Pancreas (tissue), 10 donors: ENCODE measurements around the gene TEC. TPM values are rescaled to one million over a fixed set of nuclear protein-coding genes. Genes with fewer than 3 reads are reported as not detected.

Experiments used
- ATAC-seq, 4 donors: fragments of 200-7000 bp; cut with Tn5 transposase; one replicate each; pipeline versions ENCODE4 v1.8.0 to v1.9.1; 2020; ENCODE audit warnings: mild to moderate bottlenecking in 4 of 4, moderate library complexity in 4 of 4
- DNase-seq, 6 donors: peaks; one replicate each; pipeline ENCODE4 v3.0.0-alpha.2; 2020
- FAIRE-seq: peaks from 2 replicates; lab custom pipeline; 2012; peaks lifted over from hg19 to GRCh38; lab: Jason Lieb, UNC
- H3K27ac ChIP-seq, 4 donors: fragments of 200-600 bp; sonication (generic); 1 replicate in 3 of 4; 2 replicates in 1 of 4; pipeline versions ENCODE4 v1.5.0 to v1.8.0; 2020
- H3K27me3 ChIP-seq, 4 donors: fragments of 200-600 bp; one replicate each; pipeline ENCODE4 v1.8.0; 2021
- H3K36me3 ChIP-seq, 3 donors: fragments of 200-600 bp; sonication (generic) in 1 of 3; one replicate each; pipeline versions ENCODE4 v1.5.0 to v1.8.0; 2020 to 2021
- H3K4me1 ChIP-seq, 3 donors: fragments of 200-600 bp; one replicate each; pipeline ENCODE4 v1.8.0; 2021
- H3K4me3 ChIP-seq, 4 donors: fragments of 200-600 bp; sonication (generic) in 2 of 4; one replicate each; pipeline versions ENCODE4 v1.5.0 to v1.8.0; 2020 to 2021
- H3K9me3 ChIP-seq, 4 donors: fragments of 200-600 bp; one replicate each; pipeline ENCODE4 v1.8.0; 2021
- WGBS, 2 donors: extraction: QIAGEN DNeasy Blood & Tissue Kit; methylation state at CpG; one replicate each; pipeline ENCODE4 v1.1.7; 2013; 5-methylcytosine and 5-hydroxymethylcytosine counted together
- intact Hi-C, 3 donors: fragments of 100-400 bp; cut with DNase I; formaldehyde crosslinking; loops; one replicate each; pipeline versions ENCODE4 v1.11.1 to v1.14.2; 2022
- polyA plus RNA-seq, 2 donors: library from polyadenylated mRNA; stranded (reverse); fragments of 200-250 nt; gene quantifications; one replicate each; pipeline ENCODE4 v1.2.3, GENCODE V29; 2013
- total RNA-seq, 6 donors: library from RNA; stranded (reverse); fragmentation: NEBNext Ultra II Directional in 4 of 6; extraction: Animal tissue kit (Norgen Biotek cat#: 25700) in 4 of 6; gene quantifications; one replicate each; pipeline versions ENCODE4 v1.2.1 to v1.2.4, GENCODE V29; 2021 to 2023
- TF ChIP-seq, protein P1 (sequence below), 4 donors: fragments of 200-600 bp; sonication (generic) in 3 of 4; IDR thresholded peaks; one replicate each; pipeline versions ENCODE4 v1.5.0 to v1.8.0; 2021; ENCODE audit warnings: antibody characterized with exemption in 4 of 4
- donor health status: healthy with polysubstance abuse.
- donor health status: DM: no; HTN: no; CAD: no; lungs with moderate emphysema.
- donor health status: DM: no; HTN: no; CAD: no.
- donor health status: control.
- donor health status: control.
- donor health status: Bipolar disorder and iron deficiency.
- donor health status: DM: yes; HTN: yes; CAD: no.
- donor health status: DM: no; HTN: no; CAD: no.
- donor health status: DM: no; HTN: no; CAD: no.
- donor health status: DM: yes; HTN: yes; CAD: no.

The TEC gene
- total and polyA plus RNA-seq, 8 donors = 0.49 to 3.0 (median 0.97) TPM

DNA sequence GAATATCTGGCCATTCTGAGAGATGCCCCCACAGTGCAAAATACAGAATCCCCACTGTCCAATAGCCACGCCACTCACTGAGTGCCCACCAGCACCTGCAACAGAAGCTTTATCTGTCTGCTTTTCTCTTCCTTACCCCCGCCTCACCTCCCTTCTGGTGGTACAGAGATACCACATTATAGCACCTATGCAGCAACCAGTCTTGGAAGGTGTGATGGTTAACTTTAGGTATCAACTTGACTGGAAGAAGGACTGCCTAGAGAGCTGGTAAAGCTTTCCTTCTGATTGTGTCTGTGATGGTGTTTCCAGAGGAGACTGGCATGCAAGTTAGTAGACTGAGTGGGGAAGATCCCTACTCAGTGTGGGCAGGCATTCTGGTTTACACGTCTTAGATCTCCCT lies 73.8 kb downstream of the TEC start:
- no peak for ATAC-seq
- H3K4me1 ChIP-seq = no peaks in the 10 kb centered on the region
- 92 to 94% methylated on average over 3 of the region's 3 CpGs for WGBS, 2 donors

DNA sequence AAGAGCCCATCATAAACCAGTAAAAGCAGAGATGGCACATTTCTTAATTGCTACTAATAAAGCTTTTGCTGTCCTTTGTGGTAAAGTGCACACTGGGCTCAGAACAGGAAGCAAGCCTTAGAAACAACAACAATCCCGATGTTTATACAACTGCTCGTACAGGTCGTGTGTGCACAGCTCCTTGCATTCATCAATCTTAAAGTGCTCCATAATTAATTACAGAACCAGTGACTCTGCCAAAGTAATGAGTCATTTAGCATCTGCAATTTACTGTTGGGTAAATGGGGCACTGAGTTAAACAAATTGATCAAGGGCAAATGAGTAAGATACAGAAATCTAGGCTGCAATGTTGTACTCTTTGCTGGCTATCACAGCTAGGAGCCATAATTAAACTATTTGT lies 74.3 kb downstream of the TEC start:
- H3K36me3 ChIP-seq = no peaks in the 10 kb centered on the region
- FAIRE-seq = no peak
- DNase-seq = no peak
- WGBS, 2 donors = 29 to 40% methylated on average over 3 of the region's 3 CpGs
- ATAC-seq = peak in 3 of 4 donors; percentile 54 to 82 (median 67)
- H3K27ac ChIP-seq = no peak overlapping the region
- H3K4me1 ChIP-seq = no peaks in the 10 kb centered on the region
- H3K4me3 ChIP-seq = no peak overlapping the region
- H3K27me3 ChIP-seq = no peaks in the 10 kb centered on the region
- intact Hi-C loops = no loop called here
- H3K9me3 ChIP-seq = no peaks in the 10 kb centered on the region
- TF ChIP-seq, protein P1, sequence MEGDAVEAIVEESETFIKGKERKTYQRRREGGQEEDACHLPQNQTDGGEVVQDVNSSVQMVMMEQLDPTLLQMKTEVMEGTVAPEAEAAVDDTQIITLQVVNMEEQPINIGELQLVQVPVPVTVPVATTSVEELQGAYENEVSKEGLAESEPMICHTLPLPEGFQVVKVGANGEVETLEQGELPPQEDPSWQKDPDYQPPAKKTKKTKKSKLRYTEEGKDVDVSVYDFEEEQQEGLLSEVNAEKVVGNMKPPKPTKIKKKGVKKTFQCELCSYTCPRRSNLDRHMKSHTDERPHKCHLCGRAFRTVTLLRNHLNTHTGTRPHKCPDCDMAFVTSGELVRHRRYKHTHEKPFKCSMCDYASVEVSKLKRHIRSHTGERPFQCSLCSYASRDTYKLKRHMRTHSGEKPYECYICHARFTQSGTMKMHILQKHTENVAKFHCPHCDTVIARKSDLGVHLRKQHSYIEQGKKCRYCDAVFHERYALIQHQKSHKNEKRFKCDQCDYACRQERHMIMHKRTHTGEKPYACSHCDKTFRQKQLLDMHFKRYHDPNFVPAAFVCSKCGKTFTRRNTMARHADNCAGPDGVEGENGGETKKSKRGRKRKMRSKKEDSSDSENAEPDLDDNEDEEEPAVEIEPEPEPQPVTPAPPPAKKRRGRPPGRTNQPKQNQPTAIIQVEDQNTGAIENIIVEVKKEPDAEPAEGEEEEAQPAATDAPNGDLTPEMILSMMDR (IDR thresholded peaks at IDR 0.05) = no peak

More for the DNA sequence above, 73.8 kb downstream of the TEC start:
- FAIRE-seq (no peak), DNase-seq (no peak)
- no peaks in the 10 kb centered on the region for H3K36me3 ChIP-seq
- H3K27me3 ChIP-seq = no peaks in the 10 kb centered on the region
- H3K9me3 ChIP-seq = no peaks in the 10 kb centered on the region
- no peak overlapping the region for H3K4me3 ChIP-seq
- H3K27ac ChIP-seq = no peak overlapping the region
- intact Hi-C loops = no loop called here
- TF ChIP-seq, protein P1 (IDR thresholded peaks at IDR 0.05) = no peak

DNA sequence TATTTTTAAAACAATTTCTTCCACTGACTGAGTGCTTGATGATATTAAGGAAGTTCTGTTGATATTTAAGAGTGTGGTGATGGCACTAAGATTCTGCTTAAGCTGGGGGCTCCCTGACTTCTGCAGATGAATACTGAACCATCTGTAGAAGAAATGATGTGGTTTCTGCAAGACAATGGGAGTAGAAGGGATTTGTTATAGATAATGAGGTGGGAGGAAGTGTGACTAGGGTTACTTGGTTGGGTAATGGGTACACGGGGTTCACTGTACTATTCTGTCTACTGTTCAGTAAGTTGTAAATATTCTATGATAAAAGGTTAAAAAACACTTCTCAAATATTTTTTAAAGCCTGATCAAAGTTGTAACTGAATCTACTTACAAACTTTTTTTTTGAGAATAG lies 74.7 kb downstream of the TEC start:
- FAIRE-seq (no peak), DNase-seq (no peak), ATAC-seq (no peak)
- WGBS, 2 donors = 57 to 58% methylated on average over 1 of the region's 1 CpG
- no peaks in the 10 kb centered on the region for H3K27me3 ChIP-seq
- no peak overlapping the region for H3K4me3 ChIP-seq
- H3K36me3 ChIP-seq = no peaks in the 10 kb centered on the region
- no peak overlapping the region for H3K27ac ChIP-seq
- intact Hi-C loops = no loop called here
- no peaks in the 10 kb centered on the region for H3K4me1 ChIP-seq
- TF ChIP-seq, protein P1 (IDR thresholded peaks at IDR 0.05) = no peak
- H3K9me3 ChIP-seq = no peaks in the 10 kb centered on the region

DNA sequence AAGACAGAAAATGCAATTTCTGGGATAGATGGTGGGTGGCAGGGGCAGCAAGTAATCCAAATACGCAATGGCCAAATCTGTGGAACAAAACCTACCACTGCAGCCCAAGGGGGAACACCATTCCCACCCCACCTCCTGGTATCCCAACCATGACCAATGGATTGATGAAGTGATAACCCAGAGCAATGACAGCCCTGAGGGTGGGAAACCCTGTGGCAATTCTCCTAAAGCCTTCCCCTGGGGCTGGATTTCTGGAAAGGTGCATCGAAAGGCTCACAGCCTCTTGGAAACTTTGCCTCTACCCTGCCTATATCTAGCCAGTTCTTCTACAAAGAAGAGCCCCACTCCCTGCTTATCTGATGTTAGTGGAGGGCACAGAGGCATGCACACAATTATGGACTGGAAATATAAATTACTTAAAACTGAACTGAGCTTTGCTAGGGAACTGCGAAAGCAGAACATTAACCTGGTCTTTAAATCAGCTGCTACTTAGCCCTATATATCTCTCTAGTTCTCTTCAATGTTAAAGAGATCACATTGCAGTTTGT lies 75.6 kb downstream of the TEC start:
- no peaks in the 10 kb centered on the region for H3K9me3 ChIP-seq
- no peak for FAIRE-seq
- no peak for DNase-seq
- H3K27ac ChIP-seq = no peak overlapping the region
- no peaks in the 10 kb centered on the region for H3K27me3 ChIP-seq
- H3K4me1 ChIP-seq = no peaks in the 10 kb centered on the region
- intact Hi-C loops = no loop called here
- TF ChIP-seq, protein P1 (IDR thresholded peaks at IDR 0.05) = no peak
- WGBS, 2 donors = 93 to 99% methylated on average over 3 of the region's 3 CpGs
- no peak overlapping the region for H3K4me3 ChIP-seq
- H3K36me3 ChIP-seq = no peaks in the 10 kb centered on the region
- no peak for ATAC-seq

DNA sequence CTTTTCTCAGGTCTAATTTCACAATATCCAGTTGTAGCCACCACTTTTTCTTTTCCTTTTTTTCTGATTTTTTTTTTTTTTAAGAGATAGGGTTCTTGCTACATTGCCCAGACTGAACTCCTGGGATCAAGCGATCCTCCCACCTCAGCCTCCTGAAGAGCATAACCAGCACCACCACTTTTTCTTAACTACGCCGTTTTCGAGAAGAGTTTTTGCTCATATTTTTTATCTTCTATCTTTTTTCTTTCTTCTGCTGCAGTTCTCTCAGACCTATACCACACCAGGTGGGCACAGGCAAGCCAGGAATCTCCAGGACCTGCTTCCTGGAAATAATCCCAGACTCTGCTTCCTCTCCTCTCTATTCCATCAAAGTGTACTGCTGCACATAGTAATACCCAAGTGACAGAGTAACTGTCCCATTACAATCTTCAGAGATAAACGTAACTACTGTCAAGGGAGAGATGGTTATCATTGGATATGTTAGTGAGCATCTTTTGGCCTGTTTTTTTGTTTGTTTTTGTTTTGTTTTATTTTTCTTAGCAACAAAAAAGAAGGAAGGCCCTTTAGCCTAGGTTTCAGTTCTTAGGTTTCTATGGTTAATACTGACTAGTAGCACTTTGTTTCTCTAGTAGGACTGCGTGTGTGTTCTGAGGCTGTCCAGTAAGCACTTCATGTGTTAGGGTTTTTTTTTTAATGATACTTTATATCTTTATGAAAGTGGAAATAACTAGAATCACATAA lies 76.4 kb downstream of the TEC start:
- Histone ChIP-seq H3K27ac (no peak overlapping the region), H3K4me3 (no peak overlapping the region), H3K4me1 (no peaks in the 10 kb centered on the region), H3K9me3 (no peaks in the 10 kb centered on the region), H3K36me3 (no peaks in the 10 kb centered on the region), H3K27me3 (no peaks in the 10 kb centered on the region)
- FAIRE-seq = no peak
- no peak for ATAC-seq
- 90 to 96% methylated on average over 6 of the region's 6 CpGs for WGBS, 2 donors
- TF ChIP-seq, protein P1 (IDR thresholded peaks at IDR 0.05) = no peak
- DNase-seq = no peak
- intact Hi-C loops = no loop called here
